Ovary (tissue), 9 donors: Measurements from ENCODE around the gene GALNTL6. TPM values are rescaled to one million over a fixed set of nuclear protein-coding genes. Genes with fewer than 3 reads are reported as not detected.

ENCODE experiments used
- DNase-seq, 5 donors: peaks; one replicate each; pipeline ENCODE4 v3.0.0-alpha.2; 2019 to 2020
- H3K27ac ChIP-seq, 2 donors: fragments of 200-600 bp; one replicate each; pipeline versions ENCODE4 v1.5.1 to v1.8.0; 2019 to 2022
- H3K27me3 ChIP-seq: fragments of 200-600 bp; one replicate; pipeline ENCODE4 v1.8.0; 2022
- H3K36me3 ChIP-seq: fragments of 200-600 bp; sonication (generic); one replicate; pipeline ENCODE4 v1.5.1; 2019
- H3K4me1 ChIP-seq: one replicate; pipeline ENCODE4 v1.8.1; 2013; ENCODE audit warnings: mild to moderate bottlenecking, moderate library complexity; ENCODE audit not compliant: insufficient read depth
- H3K4me3 ChIP-seq: fragments of 200-600 bp; sonication (generic); one replicate; pipeline ENCODE4 v1.5.1; 2017
- H3K9me3 ChIP-seq, 2 donors: fragments of 200-600 bp in 1 of 2; sonication (generic) in 1 of 2; one replicate each; pipeline versions ENCODE4 v1.5.1 to v1.8.1; 2013 to 2019; ENCODE audit warnings: mild to moderate bottlenecking in 1 of 2, moderate library complexity in 1 of 2
- CTCF ChIP-seq, 3 donors: fragments of 450-650 bp in 2 of 3; fragments of 200-600 bp in 1 of 3; IDR thresholded peaks; one replicate each; pipeline versions ENCODE4 v1.5.1 to v1.8.0; 2016 to 2022; ENCODE audit warnings: antibody characterized with exemption in 3 of 3, mild to moderate bottlenecking in 1 of 3
- EP300 ChIP-seq: sonication (generic); formaldehyde crosslinking; IDR thresholded peaks from one replicate; pipeline ENCODE4 v1.6.1; 2017; ENCODE audit warnings: antibody characterized with exemption
- POLR2A ChIP-seq: fragments of 450-650 bp; IDR thresholded peaks from one replicate; pipeline ENCODE4 v1.6.1; 2017; ENCODE audit warnings: antibody characterized with exemption, mild to moderate bottlenecking, moderate library complexity
- WGBS, 3 donors: extraction: QIAGEN DNeasy Blood & Tissue Kit in 1 of 3; methylation state at CpG; one replicate each; pipeline versions ENCODE4 v1.1.5 to v1.1.7; 2013 to 2017; 5-methylcytosine and 5-hydroxymethylcytosine counted together
- intact Hi-C, 4 donors: fragments of 100-400 bp; cut with DNase I; formaldehyde crosslinking; loops; one replicate each; pipeline versions ENCODE4 v1.11.0 to v1.15.1; 2022 to 2023
- polyA plus RNA-seq, 2 donors: library from polyadenylated mRNA; stranded (reverse); fragments of 200-250 nt in 1 of 2; fragments of 350-450 nt in 1 of 2; fragmentation: Illumina TruSeq in 1 of 2; extraction: RNeasy Lipid Tissue Mini Kit (QIAGEN cat#74804) in 1 of 2; gene quantifications; one replicate each; pipeline ENCODE4 v1.2.3, GENCODE V29; 2013 to 2014
- total RNA-seq, 7 donors: library from RNA; depleted of rRNA in 2 of 7; stranded (reverse); fragments of >200 nt in 2 of 7; fragmentation: NEBNext Ultra II Directional in 3 of 7; extraction: Animal tissue kit (Norgen Biotek cat#: 25700) in 3 of 7; gene quantifications; one replicate each; pipeline versions ENCODE4 v1.1.0 to v1.2.4, GENCODE V29; 2016 to 2023
- donor health status: DM: no; HTN: no; CAD: no; lungs with moderate emphysema.
- donor health status: DM: no; HTN: no; CAD: no.
- donor health status: Bipolar disorder and iron deficiency.
- donor health status: DM: yes; HTN: yes; CAD: no.
- donor health status: DM: no; HTN: no; CAD: no.
- donor health status: DM: yes; HTN: yes; CAD: no.

The GALNTL6 gene
- total and polyA plus RNA-seq, 9 donors: 0.11 to 1.8 TPM; not detected in 7

- Histone ChIP-seq H3K27me3 (no peaks in the 10 kb centered on the region), H3K4me1 (peaks cover under 1% of the 10 kb centered on the region), H3K27ac (no peak overlapping the region), H3K9me3 (no peaks in the 10 kb centered on the region), H3K36me3 (no peaks in the 10 kb centered on the region), H3K4me3 (no peak overlapping the region)
- DNase-seq: no peak
- intact Hi-C loops: no loop called here
- TF ChIP-seq EP300 (no peak), POLR2A (no peak), CTCF (IDR thresholded peaks at IDR 0.05) (no peak)
Observed at GRCh38 chr4:173001571-173001970, 1188.4 kb downstream of the GALNTL6 start.

GRCh38 chr4:173002830-173003561 is 1189.8 kb downstream of the GALNTL6 start:
- Histone ChIP-seq H3K4me3 (no peak overlapping the region), H3K36me3 (no peaks in the 10 kb centered on the region), H3K4me1 (peaks cover 3% of the 10 kb centered on the region), H3K27ac (no peak overlapping the region), H3K9me3 (no peaks in the 10 kb centered on the region), H3K27me3 (no peaks in the 10 kb centered on the region)
- intact Hi-C loops: no loop called here
- WGBS, 3 donors: 94 to 95% (median 95%) methylated on average over 6 of the region's 6 CpGs
- DNase-seq: no peak
- no peak for TF ChIP-seq POLR2A
- no peak for TF ChIP-seq EP300
- no peak for TF ChIP-seq CTCF (IDR thresholded peaks at IDR 0.05)

- WGBS, 3 donors: 34 to 45% (median 43%) methylated on average over 3 of the region's 3 CpGs
Observed at GRCh38 chr4:173005912-173006633, 1192.9 kb downstream of the GALNTL6 start.

GRCh38 chr4:173008436-173008835 is 1195.2 kb downstream of the GALNTL6 start:
- no peak overlapping the region for H3K27ac ChIP-seq
- H3K36me3 ChIP-seq: no peaks in the 10 kb centered on the region
- TF ChIP-seq EP300: no peak
- TF ChIP-seq POLR2A: no peak
- no peak for TF ChIP-seq CTCF (IDR thresholded peaks at IDR 0.05)
- no peaks in the 10 kb centered on the region for H3K27me3 ChIP-seq
- intact Hi-C loops: no loop called here
- peaks cover 3% of the 10 kb centered on the region for H3K4me1 ChIP-seq
- H3K4me3 ChIP-seq: no peak overlapping the region
- WGBS, 3 donors: 87 to 88% (median 88%) methylated on average over 3 of the region's 3 CpGs
- H3K9me3 ChIP-seq: no peaks in the 10 kb centered on the region
- no peak for DNase-seq

More at GRCh38 chr4:173005912-173006633, 1192.9 kb downstream of the GALNTL6 start:
- TF ChIP-seq CTCF (IDR thresholded peaks at IDR 0.05): no peak
- TF ChIP-seq EP300: no peak
- TF ChIP-seq POLR2A: no peak
- no peak overlapping the region for H3K27ac ChIP-seq
- DNase-seq: peak in 3 of 5 donors; percentile 22 to 58 (median 30)
- H3K27me3 ChIP-seq: no peaks in the 10 kb centered on the region
- H3K4me1 ChIP-seq: peaks cover 3% of the 10 kb centered on the region
- H3K4me3 ChIP-seq: no peak overlapping the region
- H3K9me3 ChIP-seq: no peaks in the 10 kb centered on the region
- H3K36me3 ChIP-seq: no peaks in the 10 kb centered on the region
- intact Hi-C loops: no loop called here
